ENCODE results near the gene KIAA1328. TPM values are rescaled to one million over a fixed set of nuclear protein-coding genes. Genes with fewer than 3 reads are reported as not detected.

Gene KIAA1328
- total and polyA plus RNA-seq, 2 experiments from 2014 or later = 3.5 to 3.9 TPM

- peak overlapping the region; percentile 49 for H3K27ac ChIP-seq
- no peak overlapping the region for H3K9ac ChIP-seq
- H3K4me2 ChIP-seq (ENCODE audit: unreplicated experiment) = peak overlapping the region; percentile 54
These were observed 21.7 kb downstream of the KIAA1328 start for GRCh38 chr18:36850527-36851201.

GRCh38 chr18:36851202-36851590 lies 22.3 kb downstream of the KIAA1328 start:
- in situ Hi-C loops (cut with MboI) = no loop called here
- H3K79me2 ChIP-seq (ENCODE audit: insufficient read depth) = no peaks in the 10 kb centered on the region
- no peak overlapping the region for H3K9ac ChIP-seq
- no peaks in the 10 kb centered on the region for H3K36me3 ChIP-seq (ENCODE audit: low read depth)
- no peaks in the 10 kb centered on the region for H3K27me3 ChIP-seq (replicated peaks; ENCODE audit: insufficient read depth)
- H3K27ac ChIP-seq = peak overlapping the region; percentile 49
- H4K20me1 ChIP-seq (ENCODE audit: insufficient read depth) = no peaks in the 10 kb centered on the region
- peaks cover 29% of the 10 kb centered on the region for H3K4me1 ChIP-seq (ENCODE audit: insufficient read depth)
- H3K4me3 ChIP-seq = no peak overlapping the region
- peak overlapping the region; percentile 45 for H3K4me2 ChIP-seq (ENCODE audit: unreplicated experiment)
- peaks cover 30% of the 10 kb centered on the region for H3F3A ChIP-seq (ENCODE audit: insufficient read depth)
- 72 to 76% methylated on average over 2 of the region's 2 CpGs for WGBS, 2 experiments (ENCODE audit: low coverage in 1 of 2, low lambda C conversion rate in 2 of 2, missing lambda C conversion rate in 2 of 2)
- no peak for TF ChIP-seq EZH2 (IDR thresholded peaks at IDR 0.05; ENCODE audit: insufficient read depth, poor library complexity, severe bottlenecking)
- no peak for TF ChIP-seq EZH2phosphoT487 (IDR thresholded peaks at IDR 0.05; ENCODE audit: insufficient read depth, low read depth)
- no peaks in the 10 kb centered on the region for H3K9me3 ChIP-seq (ENCODE audit: low read depth)
- no peak for DNase-seq
- no peak overlapping the region for H2AFZ ChIP-seq
- H3K9me2 ChIP-seq (ENCODE audit: insufficient read depth) = no peaks in the 10 kb centered on the region

More at GRCh38 chr18:36850527-36851201, 21.7 kb downstream of the KIAA1328 start:
- Histone ChIP-seq H3K36me3 (ENCODE audit: low read depth) (no peaks in the 10 kb centered on the region), H3K79me2 (ENCODE audit: insufficient read depth) (no peaks in the 10 kb centered on the region), H2AFZ (no peak overlapping the region), H3K9me3 (ENCODE audit: low read depth) (no peaks in the 10 kb centered on the region), H4K20me1 (ENCODE audit: insufficient read depth) (no peaks in the 10 kb centered on the region), H3K4me1 (ENCODE audit: insufficient read depth) (peaks cover 24% of the 10 kb centered on the region), H3K4me3 (no peak overlapping the region), H3K27me3 (replicated peaks; ENCODE audit: insufficient read depth) (no peaks in the 10 kb centered on the region), H3F3A (ENCODE audit: insufficient read depth) (peaks cover 30% of the 10 kb centered on the region), H3K9me2 (ENCODE audit: insufficient read depth) (no peaks in the 10 kb centered on the region)
- peak; percentile 96 for DNase-seq
- WGBS, 2 experiments (ENCODE audit: low coverage in 1 of 2, low lambda C conversion rate in 2 of 2, missing lambda C conversion rate in 2 of 2) = 5 to 6% methylated on average over 1 of the region's 1 CpG
- in situ Hi-C loops (cut with MboI) = no loop called here
- no peak for TF ChIP-seq EZH2phosphoT487 (IDR thresholded peaks at IDR 0.05; ENCODE audit: insufficient read depth, low read depth)
- TF ChIP-seq EZH2 (IDR thresholded peaks at IDR 0.05; ENCODE audit: insufficient read depth, poor library complexity, severe bottlenecking) = no peak

GRCh38 chr18:36856815-36857214 lies 27.9 kb downstream of the KIAA1328 start:
- Histone ChIP-seq H3K9ac (no peak overlapping the region), H3K36me3 (ENCODE audit: low read depth) (no peaks in the 10 kb centered on the region), H3K27ac (no peak overlapping the region), H4K20me1 (ENCODE audit: insufficient read depth) (no peaks in the 10 kb centered on the region), H3K4me2 (ENCODE audit: unreplicated experiment) (no peak overlapping the region), H3K9me2 (ENCODE audit: insufficient read depth) (no peaks in the 10 kb centered on the region), H3F3A (ENCODE audit: insufficient read depth) (peaks cover 3% of the 10 kb centered on the region), H3K4me3 (no peak overlapping the region), H2AFZ (no peak overlapping the region), H3K79me2 (ENCODE audit: insufficient read depth) (no peaks in the 10 kb centered on the region), H3K4me1 (ENCODE audit: insufficient read depth) (peaks cover 6% of the 10 kb centered on the region; the same call in 1 of the 2 replicates), H3K9me3 (ENCODE audit: low read depth) (no peaks in the 10 kb centered on the region), H3K27me3 (replicated peaks; ENCODE audit: insufficient read depth) (no peaks in the 10 kb centered on the region)
- no peak for TF ChIP-seq EZH2 (IDR thresholded peaks at IDR 0.05; ENCODE audit: insufficient read depth, poor library complexity, severe bottlenecking)
- no peak for TF ChIP-seq EZH2phosphoT487 (IDR thresholded peaks at IDR 0.05; ENCODE audit: insufficient read depth, low read depth)
- no peak for DNase-seq
- in situ Hi-C loops (cut with MboI) = no loop called here
- 54 to 64% methylated on average over 1 of the region's 1 CpG for WGBS, 2 experiments (ENCODE audit: low coverage in 1 of 2, low lambda C conversion rate in 2 of 2, missing lambda C conversion rate in 2 of 2)

GRCh38 chr18:36862182-36862581 lies 33.3 kb downstream of the KIAA1328 start:
- Histone ChIP-seq H3K9ac (no peak overlapping the region), H3K4me2 (ENCODE audit: unreplicated experiment) (no peak overlapping the region), H3K4me3 (no peak overlapping the region), H3K9me2 (ENCODE audit: insufficient read depth) (no peaks in the 10 kb centered on the region), H3K36me3 (ENCODE audit: low read depth) (no peaks in the 10 kb centered on the region), H3K27me3 (replicated peaks; ENCODE audit: insufficient read depth) (no peaks in the 10 kb centered on the region), H2AFZ (no peak overlapping the region), H3K79me2 (ENCODE audit: insufficient read depth) (no peaks in the 10 kb centered on the region), H3K4me1 (ENCODE audit: insufficient read depth) (no peaks in the 10 kb centered on the region), H3K27ac (no peak overlapping the region), H3F3A (ENCODE audit: insufficient read depth) (no peaks in the 10 kb centered on the region), H4K20me1 (ENCODE audit: insufficient read depth) (no peaks in the 10 kb centered on the region), H3K9me3 (ENCODE audit: low read depth) (no peaks in the 10 kb centered on the region)
- in situ Hi-C loops (cut with MboI) = no loop called here
- DNase-seq = no peak
- whole genome bisulfite sequencing, 2 experiments (ENCODE audit: low coverage in 1 of 2, low lambda C conversion rate in 2 of 2, missing lambda C conversion rate in 2 of 2) = 94 to 100% methylated on average over 1 of the region's 1 CpG
- no peak for TF ChIP-seq EZH2 (IDR thresholded peaks at IDR 0.05; ENCODE audit: insufficient read depth, poor library complexity, severe bottlenecking)
- TF ChIP-seq EZH2phosphoT487 (IDR thresholded peaks at IDR 0.05; ENCODE audit: insufficient read depth, low read depth) = no peak
